ENCODE results near the gene CRYBG3.
"Not testable (repeated sequence)": the region's sequence is repeated elsewhere in the genome, so short reads cannot be mapped to it uniquely, and the experiment has no call there.

The CRYBG3 gene

DNA sequence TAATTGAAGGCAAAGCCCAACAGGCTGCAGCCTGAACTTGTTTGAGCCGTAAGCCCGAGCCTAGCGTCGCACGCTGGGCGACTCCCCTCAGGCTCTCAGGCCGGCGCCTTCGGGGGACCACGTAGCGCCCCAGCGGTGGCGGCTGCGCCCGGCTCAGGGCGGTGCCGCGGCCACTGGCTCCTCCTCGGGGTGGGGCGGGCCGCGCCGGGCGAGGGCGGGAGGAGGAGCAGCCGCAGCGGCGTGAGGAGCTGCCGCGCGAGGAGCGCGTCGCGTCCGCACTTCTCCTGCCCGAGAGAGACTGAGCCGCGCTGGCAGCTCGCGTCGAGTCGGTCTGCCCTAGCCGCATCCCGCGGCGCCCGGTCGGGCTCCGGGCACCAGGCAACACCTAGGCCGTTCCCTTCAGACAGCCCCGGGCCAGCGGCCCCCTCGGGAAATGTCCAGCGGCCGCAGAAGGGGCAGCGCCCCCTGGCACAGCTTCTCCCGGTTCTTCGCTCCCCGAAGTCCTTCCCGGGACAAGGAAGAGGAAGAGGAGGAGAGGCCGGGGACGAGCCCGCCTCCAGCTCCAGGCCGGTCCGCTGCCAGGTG, at the start of gene CRYBG3:
Gene CRYBG3, plus strand, starts transcription at position 238 of the 585 bp plus-strand sequence. Its CDS starts 196 bp downstream, at position 434.
- peak; percentile 33 to 68 for DNase-seq

DNA sequence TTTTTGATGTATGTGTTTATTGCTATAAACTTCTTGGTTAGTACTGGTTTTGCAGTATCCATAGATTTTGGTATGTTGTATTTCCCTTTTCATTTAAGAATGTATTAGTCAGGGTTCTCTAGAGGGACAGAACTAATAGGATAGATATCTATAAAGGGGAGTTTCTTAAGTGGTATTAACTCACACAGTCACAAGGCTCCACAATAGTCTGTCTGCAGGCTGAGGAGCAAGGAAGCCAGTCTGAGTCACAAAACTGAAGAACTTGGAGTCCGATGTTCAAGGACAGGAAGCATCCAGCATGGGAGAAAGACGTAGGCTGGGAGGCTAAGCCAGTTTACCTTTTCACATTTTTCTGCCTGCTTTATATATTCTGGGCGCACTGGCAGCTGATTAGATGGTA, 48.9 kb upstream of the CRYBG3 start:
- DNase-seq = no peak

DNA sequence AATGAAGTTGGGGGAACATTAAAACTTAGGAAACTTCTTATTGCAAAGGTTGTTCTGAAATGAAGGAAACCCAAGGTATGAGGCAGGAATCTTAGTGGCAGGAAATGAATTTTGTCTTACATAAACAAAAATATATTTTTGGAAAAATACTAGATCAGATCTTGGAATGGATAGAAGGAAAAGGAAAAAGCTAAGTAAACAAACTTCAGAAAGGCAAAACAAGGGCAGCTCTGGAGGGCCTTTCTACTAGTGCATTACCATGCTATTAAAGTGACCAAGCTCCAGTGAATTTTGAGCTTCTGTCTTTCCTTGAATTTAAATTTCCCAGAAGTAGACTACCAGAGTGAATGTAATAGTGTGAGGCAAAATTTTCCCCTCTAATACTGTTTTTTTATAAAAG, 43.7 kb upstream of the CRYBG3 start:
- DNase-seq = no peak

DNA sequence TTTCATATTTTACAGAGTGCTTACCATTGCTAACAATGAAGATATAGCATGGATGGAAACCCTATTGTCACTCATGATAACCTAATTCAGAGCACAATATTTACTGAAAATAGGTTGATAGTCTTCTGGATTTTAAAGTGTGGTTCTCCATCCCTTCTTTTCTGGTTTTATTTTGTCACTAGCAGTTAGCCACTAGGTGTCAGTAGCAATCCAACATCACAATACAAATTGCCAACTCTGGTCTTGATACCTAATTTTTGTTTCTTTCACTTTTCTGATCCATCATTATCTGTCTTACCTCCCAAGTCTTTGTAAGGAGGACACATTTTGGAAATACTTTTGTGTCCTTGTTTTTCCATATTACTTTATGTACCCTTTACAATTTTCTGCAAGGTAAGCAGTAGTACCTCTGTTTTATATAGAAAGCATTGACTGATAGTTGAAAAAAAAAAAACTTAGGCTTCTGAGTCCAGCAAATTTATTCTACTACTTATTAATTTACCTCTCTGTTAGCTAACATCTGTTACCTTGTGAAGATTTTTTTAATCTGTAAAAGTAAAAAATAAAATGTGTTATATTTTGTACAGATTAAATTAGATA, 28.3 kb upstream of the CRYBG3 start:
- peak in 1 of 2 experiments; percentile 56 for DNase-seq

DNA sequence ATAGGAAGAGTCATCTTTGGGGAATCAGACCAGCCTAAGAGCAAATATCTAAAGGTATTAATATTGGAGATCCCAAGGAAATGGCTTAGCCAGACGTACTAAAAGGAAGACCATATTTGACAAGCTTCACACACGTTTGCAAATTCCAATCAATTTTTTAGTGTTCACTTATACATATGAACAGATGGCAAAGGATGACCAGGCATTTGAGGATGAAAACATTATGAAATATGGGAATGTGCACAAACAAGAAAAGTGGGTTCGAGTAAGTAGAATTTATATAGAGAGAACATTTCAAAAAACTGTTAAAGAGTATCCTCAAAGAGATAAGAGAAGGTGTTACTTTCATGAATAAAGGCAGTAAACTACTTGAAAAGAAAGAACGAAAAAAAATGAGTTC, 25.9 kb upstream of the CRYBG3 start:
- DNase-seq = no peak

DNA sequence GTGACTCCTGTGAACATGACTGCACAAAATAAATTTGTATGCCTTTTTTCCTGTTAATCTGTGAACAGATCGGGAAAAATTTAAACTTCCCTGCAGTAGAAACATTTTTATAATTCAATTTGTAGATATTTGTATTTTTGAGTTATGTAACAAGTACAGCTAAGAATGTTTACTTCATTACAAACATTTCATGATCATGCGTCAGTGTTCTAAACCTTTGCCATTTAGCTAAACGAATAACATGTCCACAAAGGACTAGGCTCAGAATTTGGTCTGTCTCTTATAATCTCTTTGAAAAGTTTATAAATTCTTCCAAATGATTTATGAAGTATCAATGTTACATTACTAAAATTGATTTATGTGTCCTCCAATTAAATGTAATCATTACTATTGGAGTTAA, 17.3 kb upstream of the CRYBG3 start:
- no peak for DNase-seq

DNA sequence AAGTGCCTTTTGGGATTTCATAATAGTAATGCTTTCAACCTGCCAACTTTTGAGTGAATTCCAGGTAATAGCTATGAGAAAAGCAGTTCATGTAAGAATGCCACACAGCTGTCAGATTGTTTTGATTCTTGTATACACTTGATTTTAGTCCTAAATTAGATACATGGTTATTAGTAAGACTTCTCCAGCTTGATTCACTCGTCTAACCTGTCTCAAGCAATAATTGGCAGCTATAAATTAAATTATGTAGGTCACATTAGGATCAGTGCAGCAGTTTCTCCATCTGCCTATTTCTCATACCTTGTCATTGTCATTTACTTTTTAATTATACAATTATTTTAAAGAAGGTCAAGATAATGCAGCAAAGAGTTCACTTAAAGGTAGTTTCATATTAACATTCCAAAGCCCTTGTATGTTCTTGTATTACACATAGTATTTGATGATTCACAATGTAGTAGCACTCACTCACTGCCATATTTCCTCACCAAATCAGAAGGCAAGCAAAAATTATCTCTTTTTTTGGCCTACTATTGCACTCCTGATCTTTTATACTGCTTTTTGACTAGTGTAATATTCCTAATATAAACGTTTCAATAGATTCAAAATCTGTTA, 10.9 kb upstream of the CRYBG3 start:
- DNase-seq = no peak

DNA sequence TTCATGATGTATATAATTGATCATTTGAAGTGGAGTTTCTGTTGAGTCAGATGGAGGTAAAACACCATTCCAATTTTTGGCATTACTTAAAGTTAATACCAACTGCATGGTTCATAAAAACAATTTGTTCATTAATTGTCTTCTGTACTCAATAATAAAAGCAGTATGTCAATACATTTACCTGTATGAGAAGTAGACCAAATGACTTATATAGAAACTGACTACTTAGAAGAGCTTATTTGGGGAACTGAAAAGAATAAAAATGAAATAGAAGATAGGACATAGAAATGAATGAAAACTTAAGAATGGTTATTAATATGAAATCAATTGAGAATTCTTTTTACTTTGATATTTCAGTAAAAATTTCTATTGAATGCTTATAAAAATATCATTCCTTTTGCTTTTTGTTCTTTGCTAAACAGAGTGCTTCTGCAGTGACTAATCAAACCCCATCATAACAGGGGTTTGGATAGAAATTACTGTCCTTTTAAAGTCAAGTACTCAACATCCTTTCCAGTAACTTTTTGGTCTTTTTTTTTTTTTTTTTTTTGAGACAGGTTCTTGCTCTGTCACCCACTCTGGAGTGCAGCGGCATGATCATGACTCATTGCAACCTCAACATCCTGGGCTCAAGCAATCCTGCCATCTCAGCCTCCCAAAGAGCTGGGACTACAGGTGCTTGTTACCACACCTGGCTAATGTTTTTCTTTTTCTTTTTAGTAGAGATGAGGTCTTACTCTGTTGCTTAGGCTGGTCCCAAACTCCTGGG, 6.5 kb upstream of the CRYBG3 start:
- DNase-seq = no peak

DNA sequence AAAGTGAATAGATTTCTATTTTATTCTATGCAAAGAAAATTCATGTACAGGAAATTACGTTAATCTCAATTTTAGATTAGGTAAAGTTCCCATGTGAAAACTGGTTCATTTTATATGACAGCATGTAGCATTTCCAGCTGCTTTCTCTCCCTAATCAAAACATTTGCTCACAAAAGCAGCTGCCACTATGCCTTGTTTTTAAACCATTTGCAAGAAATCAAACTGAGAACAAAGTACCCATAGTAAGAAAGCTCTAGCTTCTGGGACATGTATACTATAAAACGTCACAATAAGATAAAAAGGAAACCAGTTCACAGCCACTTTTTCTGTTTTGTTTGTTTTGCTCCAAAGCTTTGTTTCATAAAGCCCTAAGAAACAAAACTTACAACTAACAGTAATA, 5.0 kb upstream of the CRYBG3 start:
- no peak for DNase-seq

DNA sequence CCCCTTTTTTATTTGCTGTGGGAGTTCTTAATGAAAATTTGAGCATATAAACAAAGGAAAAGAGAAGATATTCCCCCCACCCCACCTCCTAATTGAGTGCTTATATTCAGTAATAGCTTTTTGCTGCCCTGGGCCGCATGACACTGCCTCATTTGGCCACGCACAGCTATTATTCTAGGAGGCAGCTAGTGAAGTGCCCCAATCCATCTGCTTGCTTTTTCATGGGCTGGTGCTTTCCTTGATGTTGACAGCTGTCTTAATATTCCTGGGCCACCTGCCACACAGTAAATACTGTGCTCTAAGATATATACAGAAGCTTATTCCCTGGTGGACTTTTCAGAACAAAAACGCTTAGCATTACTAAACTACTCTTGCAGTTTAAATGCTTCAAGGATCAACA, 3.8 kb upstream of the CRYBG3 start:
- no peak for DNase-seq

DNA sequence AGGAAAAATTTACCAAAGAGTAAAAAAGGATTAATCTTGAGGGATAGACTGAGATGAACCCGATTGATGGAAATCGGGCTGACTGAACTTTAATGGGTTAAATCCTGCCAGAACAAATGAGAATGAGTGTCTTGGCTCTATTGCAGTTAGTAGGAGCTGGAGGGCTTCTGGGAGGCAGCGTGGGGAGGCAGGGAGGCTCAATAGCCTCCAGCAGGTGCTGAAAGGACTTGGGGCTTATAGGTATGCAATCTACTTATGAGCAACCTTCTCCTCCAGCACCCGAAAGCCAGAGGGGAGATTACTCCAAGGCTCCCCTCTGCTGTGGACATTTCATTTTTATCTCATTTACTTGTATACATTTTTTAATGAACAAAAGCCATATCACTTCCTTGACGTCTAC, 1.0 kb upstream of the CRYBG3 start:
- DNase-seq = no peak

DNA sequence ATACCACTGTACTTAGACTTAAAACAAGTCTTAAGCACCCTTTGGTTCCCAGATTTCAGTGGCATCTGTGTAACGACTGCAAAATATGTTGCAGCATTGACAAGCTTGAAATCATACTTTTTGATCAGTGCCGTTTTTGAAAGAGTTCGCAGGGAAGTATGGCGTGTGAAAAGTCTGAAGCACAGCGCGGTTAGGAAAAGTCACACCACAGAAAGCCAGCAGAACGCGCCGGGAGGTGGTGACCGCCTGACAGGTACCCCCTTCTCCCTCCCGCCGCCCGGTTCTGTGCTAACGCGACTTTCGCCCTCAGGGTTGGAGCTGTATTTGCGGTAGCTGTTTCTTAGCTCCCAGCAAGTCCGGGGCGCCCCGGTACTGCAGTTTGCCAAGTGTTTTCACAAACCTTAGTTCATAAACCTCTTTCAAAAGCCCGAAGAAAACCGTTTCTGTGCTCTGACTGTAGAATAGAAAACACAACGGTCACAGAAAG, 481 bp upstream of the CRYBG3 start:
- DNase-seq = no peak

DNA sequence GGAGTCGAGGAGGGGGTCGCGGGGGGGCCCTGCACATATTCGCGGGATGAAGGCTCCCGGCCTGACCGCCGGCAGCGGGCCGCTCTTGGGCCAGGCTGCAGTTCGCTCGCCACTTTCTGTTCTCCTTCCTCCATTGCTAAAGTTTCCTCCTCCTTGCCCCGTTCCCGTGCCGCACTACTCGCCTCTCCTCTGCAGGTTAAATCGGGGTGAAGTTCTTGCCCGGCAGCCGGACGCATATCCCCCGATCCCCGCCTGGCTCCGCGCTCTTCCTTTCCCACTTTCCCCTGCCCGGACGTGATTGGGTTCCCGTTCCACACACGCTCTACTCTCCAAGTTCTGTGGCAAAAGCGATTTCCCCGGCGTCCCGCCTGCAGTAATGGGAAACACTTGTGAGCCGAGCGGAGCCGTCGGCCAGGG, 556 bp downstream of the CRYBG3 start:
- DNase-seq = peak in 1 of 2 experiments; percentile 60

DNA sequence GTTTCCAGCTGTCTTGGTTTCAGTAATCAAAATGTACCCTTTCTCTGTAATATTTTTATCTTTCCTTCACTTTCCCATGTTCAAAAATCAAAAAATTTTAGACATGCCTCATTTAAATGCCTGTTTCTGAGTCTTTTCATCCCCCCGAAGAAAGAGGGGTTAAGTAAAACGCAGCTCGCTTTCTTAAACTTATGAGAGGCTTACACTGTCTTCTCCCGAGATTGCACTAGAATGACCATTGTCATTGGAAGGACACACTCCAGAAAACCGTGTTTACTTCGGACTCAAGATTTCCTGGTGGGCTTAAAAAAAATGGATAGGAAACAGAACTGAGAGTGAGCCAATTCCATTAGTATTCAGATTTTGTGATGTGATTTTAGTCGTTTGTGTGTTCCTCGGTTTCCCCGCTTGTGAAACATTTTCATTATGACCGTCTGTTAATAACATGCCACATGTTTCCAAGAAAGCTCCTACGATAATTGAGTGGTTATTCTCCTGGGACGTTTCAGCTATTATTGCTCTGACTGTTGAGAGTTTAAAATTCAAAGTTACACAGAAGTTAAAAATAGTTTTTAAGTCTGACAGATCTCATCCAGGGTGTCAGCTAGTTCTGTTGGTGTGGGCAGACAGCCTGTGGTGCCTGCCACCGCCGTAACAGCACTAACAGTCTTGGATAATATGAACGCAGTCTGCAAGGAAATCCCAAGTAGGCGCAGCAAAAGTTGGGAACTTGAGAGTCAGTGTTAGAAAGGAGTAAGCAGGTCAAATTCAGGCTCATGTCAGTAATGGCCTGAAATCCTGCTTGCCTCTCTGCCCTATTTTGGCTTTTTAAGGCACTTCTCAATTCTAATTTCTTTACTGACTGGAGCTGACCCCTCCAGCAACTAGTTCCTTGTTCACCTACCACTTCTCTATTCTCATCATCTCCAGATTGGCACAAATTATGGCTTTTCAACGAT, 1.5 kb downstream of the CRYBG3 start:
- DNase-seq = no peak

DNA sequence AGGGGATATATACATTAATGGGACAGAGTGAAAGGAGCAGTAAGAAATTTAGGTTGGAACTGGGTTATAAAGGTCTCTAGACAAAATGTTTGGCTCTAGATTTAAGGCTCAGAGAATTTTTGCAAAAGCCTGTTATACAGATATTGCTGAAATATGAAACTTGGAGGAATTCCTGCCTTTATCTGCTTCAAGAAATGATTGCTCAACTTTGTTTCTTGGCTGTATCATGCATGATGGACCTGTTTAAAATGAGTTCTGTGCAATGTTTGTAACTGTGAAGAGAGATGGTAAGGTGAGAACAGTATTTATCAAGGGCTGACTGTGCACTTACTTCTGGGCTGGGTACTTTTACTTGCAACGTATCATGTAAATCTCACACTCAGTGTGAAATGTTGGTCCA, 3.3 kb downstream of the CRYBG3 start:
- DNase-seq = no peak

DNA sequence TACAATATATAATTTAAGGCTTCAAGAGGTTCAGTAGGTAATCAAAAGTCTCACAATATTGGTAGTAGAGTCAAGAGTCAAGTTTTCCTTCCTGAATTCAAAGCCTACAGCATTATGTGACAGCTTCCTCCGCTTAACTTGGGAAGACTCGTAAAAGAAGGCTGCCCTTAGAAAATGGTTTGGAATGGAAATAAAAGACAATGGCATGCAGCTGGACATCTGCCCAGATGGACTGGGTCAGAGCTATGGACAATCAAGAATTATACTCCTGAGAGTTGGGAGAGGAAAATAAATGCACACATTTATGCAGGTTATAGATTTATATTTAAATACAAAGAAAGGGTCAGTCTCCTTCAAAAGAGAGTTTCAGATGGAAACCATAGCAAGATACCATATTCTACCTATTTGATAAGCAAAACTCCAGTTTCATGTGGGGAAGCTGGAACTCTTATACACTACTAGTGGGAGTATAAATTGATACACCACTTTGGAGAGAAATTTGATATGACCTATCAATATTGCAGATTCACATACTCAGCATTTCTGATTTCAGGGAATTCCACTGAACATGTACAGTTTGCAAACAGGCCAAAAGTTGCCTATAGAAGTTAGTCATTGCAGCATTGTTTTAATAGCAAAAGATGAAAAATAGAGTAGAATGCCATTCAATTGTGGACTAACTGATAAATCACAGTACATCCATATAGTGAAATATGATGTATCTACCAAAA, 6.1 kb downstream of the CRYBG3 start:
- DNase-seq = no peak

DNA sequence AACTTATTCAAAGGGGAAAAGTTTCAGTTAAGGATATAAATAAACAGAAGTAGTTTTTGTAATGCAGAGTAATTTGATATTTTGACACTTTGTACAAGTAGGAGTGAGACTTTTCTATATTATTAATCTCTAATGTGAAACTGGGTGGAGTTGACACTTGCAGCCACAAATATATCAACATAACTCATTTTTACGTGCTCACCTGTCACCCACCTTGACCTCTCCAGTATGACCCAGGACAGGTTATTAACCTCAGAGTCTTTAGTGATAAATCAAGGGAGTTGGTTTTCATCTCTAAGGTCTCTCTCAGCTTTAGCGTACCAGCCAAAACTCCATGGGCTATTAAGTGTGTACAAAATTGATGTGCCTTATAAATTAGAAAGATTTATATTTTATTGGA, 7.4 kb downstream of the CRYBG3 start:
- DNase-seq = no peak

DNA sequence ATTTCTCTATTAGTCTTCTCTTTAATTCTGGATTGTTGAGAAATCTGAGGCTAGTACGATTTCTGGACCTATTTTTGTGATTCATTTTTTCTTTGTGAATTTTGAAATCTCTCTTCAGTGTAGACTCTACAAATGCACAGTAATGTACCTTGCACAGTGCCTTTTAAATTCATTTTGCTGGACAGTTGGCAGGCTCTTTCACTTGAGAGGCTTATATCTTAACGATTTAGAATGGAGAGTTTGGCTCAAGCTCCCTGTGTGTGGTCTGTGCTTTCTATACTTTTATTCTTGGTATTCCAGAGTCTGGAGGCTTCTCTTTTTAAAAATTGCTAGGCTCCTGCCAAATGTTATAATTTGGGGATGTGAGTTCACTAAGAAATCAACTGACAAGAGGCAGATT, 8.8 kb downstream of the CRYBG3 start:
- DNase-seq = no peak

DNA sequence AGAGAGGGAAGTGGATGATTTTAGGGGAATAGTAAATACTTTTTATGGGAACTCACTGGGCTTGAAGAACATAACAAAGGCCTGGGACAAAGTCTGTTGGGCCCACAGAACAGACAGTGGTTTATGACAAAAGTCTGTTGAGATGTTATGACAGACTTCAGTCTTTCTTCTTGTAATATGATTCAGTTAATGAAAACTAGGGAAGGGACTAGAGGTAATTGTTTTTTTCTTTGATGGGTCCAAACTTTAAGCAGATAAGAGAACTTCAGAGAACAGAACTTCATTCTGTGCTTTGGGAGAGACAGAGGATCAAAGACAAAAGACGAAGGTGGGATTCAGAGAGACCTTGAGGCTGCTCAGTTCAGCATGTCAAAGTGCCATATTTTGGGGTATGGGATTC, 9.3 kb downstream of the CRYBG3 start:
- DNase-seq = no peak

DNA sequence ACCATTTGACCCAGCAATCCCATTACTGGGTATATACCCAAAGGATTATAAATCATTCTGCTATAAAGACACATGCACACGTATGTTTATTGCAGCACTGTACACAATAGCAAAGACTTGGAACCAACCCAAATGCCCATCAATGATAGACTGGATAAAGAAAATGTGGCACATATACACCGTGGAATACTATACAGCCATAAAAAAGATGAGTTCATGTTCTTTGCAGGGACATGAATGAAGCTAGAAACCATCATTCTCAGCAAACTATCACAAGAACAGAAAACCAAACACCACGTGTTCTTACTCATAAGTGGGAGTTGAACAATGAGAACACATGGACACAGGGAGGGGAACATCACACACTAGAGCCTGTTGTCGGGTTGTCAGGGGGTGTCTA, 11.4 kb downstream of the CRYBG3 start:
- DNase-seq = not testable (repeated sequence)

DNA sequence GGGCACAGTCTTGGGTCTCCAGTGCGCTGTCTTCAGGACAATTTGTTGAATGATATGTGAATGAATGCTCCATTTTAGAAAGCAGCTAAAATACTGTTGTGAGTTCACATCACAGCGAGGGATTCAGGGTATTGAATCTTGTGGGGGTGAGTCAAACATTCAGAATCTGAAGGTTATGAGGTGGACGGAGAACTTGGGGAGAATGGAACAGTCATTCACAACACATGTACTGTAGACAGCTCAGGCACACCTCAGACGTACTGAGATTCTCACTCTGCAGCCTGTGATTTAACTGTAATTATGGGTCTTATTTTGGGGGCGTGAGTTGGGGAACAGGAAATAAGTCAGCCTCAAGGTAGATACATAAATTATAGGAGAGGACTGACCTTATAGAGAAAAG, 13.9 kb downstream of the CRYBG3 start:
- DNase-seq = no peak

DNA sequence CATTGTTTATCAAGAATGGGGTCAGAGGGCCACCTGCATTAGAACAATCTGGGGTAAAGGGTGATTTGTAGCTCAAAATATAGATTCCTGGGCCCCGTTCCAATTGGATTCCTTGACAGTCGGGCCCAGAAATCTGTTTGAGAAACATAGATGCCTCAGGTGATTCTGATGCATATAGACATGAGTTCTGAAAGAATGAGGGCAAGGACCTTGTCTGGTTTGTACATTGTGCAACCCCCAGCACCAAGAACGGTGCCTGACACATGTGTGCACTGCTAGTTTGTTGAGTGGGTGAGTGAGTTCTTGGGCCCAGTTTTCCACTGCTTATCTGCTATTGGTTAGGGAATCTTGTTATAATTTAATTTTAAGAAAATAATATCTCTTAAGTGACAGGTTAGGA, 16.6 kb downstream of the CRYBG3 start:
- DNase-seq = no peak
